Measurements from ENCODE around the gene PEAR1.
A peak's percentile ranks its signal among the peaks of the same experiment; 100 is the strongest.

Gene PEAR1

DNA sequence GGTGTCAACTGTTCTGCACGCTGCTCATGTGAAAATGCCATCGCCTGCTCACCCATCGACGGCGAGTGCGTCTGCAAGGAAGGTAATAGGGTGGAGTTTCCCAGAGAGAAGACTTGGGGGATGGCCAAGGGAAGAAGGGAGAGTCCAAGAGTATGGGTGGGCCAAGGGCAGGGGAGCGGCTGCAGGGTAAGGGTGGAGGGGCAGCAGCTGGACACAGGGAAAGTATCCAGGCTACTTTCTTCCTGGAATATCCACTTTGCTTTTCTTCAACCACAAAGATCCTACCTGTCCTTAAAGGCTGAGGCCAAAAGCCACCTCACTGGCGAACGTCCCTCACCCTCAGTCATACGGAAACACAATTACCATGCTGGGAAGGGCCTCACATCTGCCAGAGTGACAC, 15.4 kb downstream of the PEAR1 start:
- Mint-ChIP-seq H3K27ac (peak overlapping the region in 2 of 3 experiments; percentile 33 to 47), H3K9me3 (no peaks in the 10 kb centered on the region), H3K36me3 (ENCODE audit: low read depth) (peaks cover 13% of the 10 kb centered on the region), H3K4me3 (no peak overlapping the region), H3K27me3 (ENCODE audit: low read depth) (peaks cover 11% of the 10 kb centered on the region), H3K4me1 (peaks cover 34% of the 10 kb centered on the region)
- TF ChIP-seq, protein P1, sequence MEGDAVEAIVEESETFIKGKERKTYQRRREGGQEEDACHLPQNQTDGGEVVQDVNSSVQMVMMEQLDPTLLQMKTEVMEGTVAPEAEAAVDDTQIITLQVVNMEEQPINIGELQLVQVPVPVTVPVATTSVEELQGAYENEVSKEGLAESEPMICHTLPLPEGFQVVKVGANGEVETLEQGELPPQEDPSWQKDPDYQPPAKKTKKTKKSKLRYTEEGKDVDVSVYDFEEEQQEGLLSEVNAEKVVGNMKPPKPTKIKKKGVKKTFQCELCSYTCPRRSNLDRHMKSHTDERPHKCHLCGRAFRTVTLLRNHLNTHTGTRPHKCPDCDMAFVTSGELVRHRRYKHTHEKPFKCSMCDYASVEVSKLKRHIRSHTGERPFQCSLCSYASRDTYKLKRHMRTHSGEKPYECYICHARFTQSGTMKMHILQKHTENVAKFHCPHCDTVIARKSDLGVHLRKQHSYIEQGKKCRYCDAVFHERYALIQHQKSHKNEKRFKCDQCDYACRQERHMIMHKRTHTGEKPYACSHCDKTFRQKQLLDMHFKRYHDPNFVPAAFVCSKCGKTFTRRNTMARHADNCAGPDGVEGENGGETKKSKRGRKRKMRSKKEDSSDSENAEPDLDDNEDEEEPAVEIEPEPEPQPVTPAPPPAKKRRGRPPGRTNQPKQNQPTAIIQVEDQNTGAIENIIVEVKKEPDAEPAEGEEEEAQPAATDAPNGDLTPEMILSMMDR (IDR thresholded peaks at IDR 0.05; ENCODE audit: unreplicated experiment in 3 of 3): no peak

GRCh38 chr1:156909671-156910070, 16.2 kb downstream of the PEAR1 start:
- TF ChIP-seq, protein P1 (IDR thresholded peaks at IDR 0.05; ENCODE audit: unreplicated experiment in 3 of 3): no peak
- no peak overlapping the region for H3K27ac Mint-ChIP-seq

GRCh38 chr1:156910309-156910782, 16.8 kb downstream of the PEAR1 start:
- H3K36me3 Mint-ChIP-seq (ENCODE audit: low read depth): peaks cover 27% of the 10 kb centered on the region
- H3K27ac Mint-ChIP-seq: peak overlapping the region in 1 of 3 experiments; percentile 47
- TF ChIP-seq, protein P1 (IDR thresholded peaks at IDR 0.05; ENCODE audit: unreplicated experiment in 3 of 3): peak; percentile 70 to 77 (median 75)
- H3K9me3 Mint-ChIP-seq: no peaks in the 10 kb centered on the region
- peaks cover 10% of the 10 kb centered on the region for H3K27me3 Mint-ChIP-seq (ENCODE audit: low read depth)
- H3K4me1 Mint-ChIP-seq: peaks cover 38% of the 10 kb centered on the region
- H3K4me3 Mint-ChIP-seq: no peak overlapping the region

More at GRCh38 chr1:156909671-156910070, 16.2 kb downstream of the PEAR1 start:
- peaks cover 37% of the 10 kb centered on the region for H3K4me1 Mint-ChIP-seq
- H3K4me3 Mint-ChIP-seq: no peak overlapping the region
- peaks cover 11% of the 10 kb centered on the region for H3K27me3 Mint-ChIP-seq (ENCODE audit: low read depth)
- H3K9me3 Mint-ChIP-seq: no peaks in the 10 kb centered on the region
- peaks cover 20% of the 10 kb centered on the region for H3K36me3 Mint-ChIP-seq (ENCODE audit: low read depth)

GRCh38 chr1:156911577-156912298, 18.2 kb downstream of the PEAR1 start:
- Mint-ChIP-seq H3K27ac (peak overlapping the region; percentile 2 to 39 (median 35)), H3K4me1 (peaks cover 36% of the 10 kb centered on the region), H3K27me3 (ENCODE audit: low read depth) (peaks cover 10% of the 10 kb centered on the region), H3K4me3 (no peak overlapping the region), H3K36me3 (ENCODE audit: low read depth) (peaks cover 39% of the 10 kb centered on the region), H3K9me3 (no peaks in the 10 kb centered on the region)
- TF ChIP-seq, protein P1 (IDR thresholded peaks at IDR 0.05; ENCODE audit: unreplicated experiment in 3 of 3): no peak

DNA sequence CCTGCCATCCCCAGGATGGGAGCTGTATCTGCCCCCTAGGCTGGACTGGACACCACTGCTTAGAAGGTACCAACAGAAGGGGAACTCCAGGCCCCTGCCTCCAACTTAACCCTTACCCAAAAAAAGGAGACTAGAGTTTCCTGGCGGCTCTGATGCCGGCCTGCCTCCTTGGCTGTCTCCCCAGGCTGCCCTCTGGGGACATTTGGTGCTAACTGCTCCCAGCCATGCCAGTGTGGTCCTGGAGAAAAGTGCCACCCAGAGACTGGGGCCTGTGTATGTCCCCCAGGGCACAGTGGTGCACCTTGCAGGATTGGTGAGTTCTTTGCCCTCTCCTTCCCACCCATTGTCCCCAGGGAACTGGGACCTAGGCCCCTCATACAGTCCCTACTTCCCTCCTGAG, 18.8 kb downstream of the PEAR1 start:
- H3K4me1 Mint-ChIP-seq: peaks cover 31% of the 10 kb centered on the region
- H3K36me3 Mint-ChIP-seq (ENCODE audit: low read depth): peaks cover 39% of the 10 kb centered on the region
- TF ChIP-seq, protein P1 (IDR thresholded peaks at IDR 0.05; ENCODE audit: unreplicated experiment in 3 of 3): no peak
- peaks cover 10% of the 10 kb centered on the region for H3K27me3 Mint-ChIP-seq (ENCODE audit: low read depth)
- peak overlapping the region in 1 of 3 experiments; percentile 17 for H3K27ac Mint-ChIP-seq
- no peak overlapping the region for H3K4me3 Mint-ChIP-seq
- H3K9me3 Mint-ChIP-seq: no peaks in the 10 kb centered on the region

Data from nephron (organoid).